Calu3 (cell line): ENCODE measurements around the gene JDP2. TPM values are rescaled to one million over a fixed set of nuclear protein-coding genes. Genes with fewer than 3 reads are reported as not detected.

Source experiments
- BruUV-seq: library from RNA; stranded (reverse); fragments of 400-500 nt; replicated peaks from 2 replicates; lab custom pipeline; 2021; lab: Mats Ljungman, UMichigan
- CTCF ChIA-PET: fragments of 300-600 bp; sonication (Branson Sonifier 250); formaldehyde crosslinking; loops from one replicate; lab custom pipeline; 2022; ENCODE audit warnings: antibody characterized with exemption; lab: Charles Lee
- DNase-seq: peaks from one replicate; pipeline ENCODE4 v3.0.0; 2022
- H3K27ac Mint-ChIP-seq: one replicate; pipeline ENCODE4 v1.8.0; 2022; ENCODE audit warnings: mixed read lengths; ENCODE audit not compliant: unreplicated experiment
- H3K27me3 Mint-ChIP-seq: one replicate; pipeline ENCODE4 v1.8.0; 2022; ENCODE audit warnings: mixed read lengths; ENCODE audit not compliant: unreplicated experiment
- H3K36me3 Mint-ChIP-seq: one replicate; pipeline ENCODE4 v1.8.0; 2022; ENCODE audit warnings: mild to moderate bottlenecking, moderate library complexity, mixed read lengths; ENCODE audit not compliant: insufficient read depth, unreplicated experiment
- H3K4me1 Mint-ChIP-seq: one replicate; pipeline ENCODE4 v1.8.0; 2022; ENCODE audit warnings: mild to moderate bottlenecking, low read depth, mixed read lengths; ENCODE audit not compliant: unreplicated experiment
- H3K4me3 Mint-ChIP-seq: one replicate; pipeline ENCODE4 v1.8.0; 2022; ENCODE audit warnings: mild to moderate bottlenecking, low read depth, moderate library complexity, mixed read lengths; ENCODE audit not compliant: unreplicated experiment
- H3K9me3 Mint-ChIP-seq: one replicate; pipeline ENCODE4 v1.8.0; 2022; ENCODE audit warnings: low read depth, mixed read lengths; ENCODE audit not compliant: unreplicated experiment
- CTCF ChIP-seq: fragments of 200-600 bp; IDR thresholded peaks from one replicate; pipeline ENCODE4 v1.8.0; 2022; ENCODE audit warnings: antibody characterized with exemption; ENCODE audit not compliant: unreplicated experiment
- intact Hi-C: fragments of 100-400 bp; cut with micrococcal nuclease; formaldehyde crosslinking; loops from one replicate; pipeline ENCODE4 v1.10.0; 2022; ENCODE audit not compliant: unreplicated experiment
- total RNA-seq: library from RNA; stranded (reverse); gene quantifications from 2 replicates; pipeline ENCODE4 v1.2.3, GENCODE V29; 2022

Gene JDP2
- total RNA-seq, 1 experiment from 2014 or later, result 24.1 TPM

DNA sequence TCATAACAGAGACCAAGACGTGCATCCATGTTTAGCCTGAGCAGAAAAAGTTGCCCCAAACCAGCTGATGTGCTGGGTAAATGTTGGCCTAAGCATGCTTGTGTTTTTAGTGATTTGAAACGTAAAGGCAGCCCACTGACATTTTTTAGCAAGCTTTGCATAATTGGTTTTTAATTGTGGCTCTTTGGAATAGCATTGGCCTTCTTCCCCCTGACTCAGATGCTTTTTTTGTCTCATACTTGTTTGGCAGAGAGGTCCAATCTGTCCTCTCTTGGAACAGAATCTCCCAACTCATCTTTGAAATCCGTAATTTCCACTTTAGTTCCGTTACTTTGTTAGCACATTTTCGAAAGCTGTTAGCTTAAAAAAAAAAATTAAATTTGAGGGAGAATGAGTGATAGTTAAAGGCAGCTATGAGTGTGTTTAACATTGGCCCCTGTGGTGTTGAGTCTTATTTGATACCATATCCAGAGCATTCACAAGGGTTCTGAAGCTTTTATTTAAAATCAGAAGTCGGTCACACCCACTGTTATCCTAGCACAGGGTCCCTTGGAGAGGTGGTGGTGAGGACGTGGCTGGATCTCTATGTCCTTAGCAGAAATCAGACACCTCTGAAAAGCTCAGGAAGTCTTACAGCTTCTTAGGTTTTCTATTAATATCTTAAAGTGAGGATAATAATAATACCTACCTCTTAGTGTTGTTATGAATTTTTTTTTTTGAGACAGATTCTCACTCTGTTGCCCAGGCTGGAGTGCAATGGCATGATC is 15.6 kb downstream of the JDP2 start:
- no peak for DNase-seq
- Mint-ChIP-seq H3K4me1 (no peaks in the 10 kb centered on the region), H3K4me3 (no peak overlapping the region), H3K9me3 (no peaks in the 10 kb centered on the region), H3K27me3 (no peaks in the 10 kb centered on the region), H3K27ac (no peak overlapping the region), H3K36me3 (peaks cover 4% of the 10 kb centered on the region)
- no TSS peak for BruUV-seq
- TF ChIP-seq CTCF, result no peak
- intact Hi-C loops, result no loop called here
- CTCF ChIA-PET, result no interaction called here

- intact Hi-C loops, result no loop called here
- H3K27ac Mint-ChIP-seq, result no peak overlapping the region
- TF ChIP-seq CTCF, result no peak
- CTCF ChIA-PET, result no interaction called here
- no peak overlapping the region for H3K4me3 Mint-ChIP-seq
- peaks cover 13% of the 10 kb centered on the region for H3K4me1 Mint-ChIP-seq
- DNase-seq, result no peak
- H3K9me3 Mint-ChIP-seq, result no peaks in the 10 kb centered on the region
- BruUV-seq, result no TSS peak
- H3K27me3 Mint-ChIP-seq, result no peaks in the 10 kb centered on the region
- peaks cover 4% of the 10 kb centered on the region for H3K36me3 Mint-ChIP-seq
Measured at GRCh38 chr14:75445236-75445635, 17.4 kb downstream of the JDP2 start.

DNA sequence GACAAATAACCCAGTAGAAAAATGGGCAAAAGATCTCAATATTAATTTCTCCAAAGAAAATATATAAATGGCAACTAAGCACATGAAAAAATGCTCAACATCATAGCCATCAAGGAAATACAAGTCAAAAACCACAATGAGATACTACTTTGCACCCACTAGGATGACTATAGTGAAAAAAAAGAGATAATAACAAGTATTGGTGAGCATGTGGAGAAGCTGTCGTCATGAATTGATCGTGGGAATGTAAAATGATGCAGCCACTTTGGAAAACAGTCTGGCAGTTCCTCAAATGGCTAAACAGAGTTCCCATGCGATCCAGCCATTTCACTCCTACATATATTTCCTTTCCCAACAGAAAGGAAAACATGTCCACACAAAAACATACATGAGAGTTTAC is 18.1 kb downstream of the JDP2 start:
- CTCF ChIA-PET, result no interaction called here
- Mint-ChIP-seq H3K4me1 (peaks cover 20% of the 10 kb centered on the region), H3K9me3 (no peaks in the 10 kb centered on the region), H3K36me3 (peaks cover 10% of the 10 kb centered on the region), H3K4me3 (no peak overlapping the region), H3K27ac (no peak overlapping the region), H3K27me3 (no peaks in the 10 kb centered on the region)
- TF ChIP-seq CTCF, result no peak
- BruUV-seq, result no TSS peak
- intact Hi-C loops, result no loop called here
- no peak for DNase-seq

GRCh38 chr14:75446447-75446846 is 18.6 kb downstream of the JDP2 start:
- DNase-seq, result no peak
- H3K36me3 Mint-ChIP-seq, result peaks cover 15% of the 10 kb centered on the region
- BruUV-seq, result no TSS peak
- CTCF ChIA-PET, result no interaction called here
- intact Hi-C loops, result no loop called here
- no peaks in the 10 kb centered on the region for H3K9me3 Mint-ChIP-seq
- H3K4me3 Mint-ChIP-seq, result no peak overlapping the region
- H3K4me1 Mint-ChIP-seq, result peaks cover 25% of the 10 kb centered on the region
- H3K27ac Mint-ChIP-seq, result no peak overlapping the region
- TF ChIP-seq CTCF, result no peak
- H3K27me3 Mint-ChIP-seq, result no peaks in the 10 kb centered on the region
